ENCODE results near the gene FAM219B. TPM values are rescaled to one million over a fixed set of nuclear protein-coding genes. Genes with fewer than 3 reads are reported as not detected.

FAM219B gene
- total RNA-seq, 4 donors from 2014 or later: 28.2 to 32.9 (median 31.2) TPM

DNA sequence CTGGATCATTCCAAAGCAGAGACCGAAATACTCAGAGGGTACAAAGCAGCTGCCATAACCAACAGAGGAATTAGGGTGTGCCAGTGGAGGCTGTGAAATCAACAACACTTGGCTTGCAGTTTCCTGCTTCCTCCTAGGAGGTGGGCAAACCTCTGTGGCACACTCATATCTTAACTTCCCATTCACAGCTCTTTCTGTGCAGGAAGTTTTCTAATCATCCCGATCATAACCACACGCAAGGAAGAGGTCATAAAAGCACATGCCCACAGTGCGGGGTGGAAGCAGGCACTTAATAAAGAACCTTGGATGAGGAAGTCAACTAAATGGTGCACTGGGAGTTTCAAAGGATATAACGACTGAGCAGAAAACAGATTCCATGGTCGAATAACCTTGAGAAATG, 38.6 kb downstream of the FAM219B start:
- H3K4me1 ChIP-seq: peaks cover 78 to 81% of the 10 kb centered on the region in 2 donors
- intact Hi-C loops (cut with DNase I; ENCODE audit: low total_unique reads): no loop called here
- no peak for ATAC-seq

GRCh38 chr15:74867466-74868038, 39.1 kb downstream of the FAM219B start:
- TF ChIP-seq POLR2A (IDR thresholded peaks at IDR 0.05): no peak
- no peak for TF ChIP-seq CTCF (IDR thresholded peaks at IDR 0.05 in 4 of 5, conservative IDR thresholded peaks at IDR 0.05 in 1 of 5)
- ATAC-seq (no peak), DNase-seq (no peak)
- intact Hi-C loops (cut with DNase I; ENCODE audit: low total_unique reads) (no loop called here), in situ Hi-C loops (cut with MboI; ENCODE audit: low sequenced_read_pairs in 4 of 4) (no loop called here)
- H3K36me3 ChIP-seq: no peaks in the 10 kb centered on the region
- no peak overlapping the region for H3K4me3 ChIP-seq
- peaks cover 78 to 84% of the 10 kb centered on the region in 2 donors for H3K4me1 ChIP-seq
- peak overlapping the region; percentile 94 to 99 (median 96) for H3K27ac ChIP-seq
- no peaks in the 10 kb centered on the region for H3K27me3 ChIP-seq
- no peaks in the 10 kb centered on the region for H3K9me3 ChIP-seq

More for the DNA sequence above, 38.6 kb downstream of the FAM219B start:
- Histone ChIP-seq H3K27me3 (no peaks in the 10 kb centered on the region), H3K9me3 (no peaks in the 10 kb centered on the region), H3K27ac (peak overlapping the region; percentile 94 to 99 (median 96)), H3K4me3 (no peak overlapping the region), H3K36me3 (no peaks in the 10 kb centered on the region)
- DNase-seq: peak in 1 of 2 donors; percentile 29
- in situ Hi-C loops (cut with MboI; ENCODE audit: low sequenced_read_pairs in 4 of 4): no loop called here
- peak in 1 of 2 donors; percentile 17 for TF ChIP-seq POLR2A (IDR thresholded peaks at IDR 0.05)
- no peak for TF ChIP-seq CTCF (IDR thresholded peaks at IDR 0.05 in 4 of 5, conservative IDR thresholded peaks at IDR 0.05 in 1 of 5)

DNA sequence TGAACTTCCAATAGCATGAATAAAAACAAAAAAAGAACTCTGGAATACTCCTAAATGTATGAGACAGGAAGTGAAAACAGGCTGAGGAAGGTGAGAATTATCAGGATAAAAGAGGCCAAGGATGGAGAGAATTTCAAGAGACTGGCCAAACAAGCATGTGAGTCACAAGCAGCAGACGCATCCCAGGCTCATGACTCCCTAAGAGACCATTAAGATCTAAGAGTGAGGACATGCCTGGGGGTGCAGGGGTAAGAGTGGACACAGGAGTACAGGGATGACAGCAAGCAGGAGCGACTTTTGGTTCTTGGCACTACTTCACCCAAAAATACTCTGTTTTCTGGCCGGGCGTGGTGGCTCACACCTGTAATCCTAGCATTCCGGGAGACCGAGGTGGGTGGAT, 40.6 kb downstream of the FAM219B start:
- no peaks in the 10 kb centered on the region for H3K27me3 ChIP-seq
- no peaks in the 10 kb centered on the region for H3K36me3 ChIP-seq
- H3K4me3 ChIP-seq: no peak overlapping the region
- ATAC-seq (peak in 1 of 2 donors; percentile 24), DNase-seq (no peak)
- no peaks in the 10 kb centered on the region for H3K9me3 ChIP-seq
- in situ Hi-C loops (cut with MboI; ENCODE audit: low sequenced_read_pairs in 4 of 4) (no loop called here), intact Hi-C loops (cut with DNase I; ENCODE audit: low total_unique reads) (no loop called here)
- TF ChIP-seq POLR2A (IDR thresholded peaks at IDR 0.05): no peak
- H3K4me1 ChIP-seq: peaks cover 63 to 72% of the 10 kb centered on the region in 2 donors
- H3K27ac ChIP-seq: peak overlapping the region; percentile 4 to 96 (median 70)

- no peaks in the 10 kb centered on the region for H3K27me3 ChIP-seq
- TF ChIP-seq POLR2A (IDR thresholded peaks at IDR 0.05): no peak
- TF ChIP-seq CTCF (IDR thresholded peaks at IDR 0.05 in 4 of 5, conservative IDR thresholded peaks at IDR 0.05 in 1 of 5): no peak
- no peaks in the 10 kb centered on the region for H3K9me3 ChIP-seq
- no peaks in the 10 kb centered on the region for H3K36me3 ChIP-seq
- no peak overlapping the region for H3K4me3 ChIP-seq
- peaks cover 56 to 66% of the 10 kb centered on the region in 2 donors for H3K4me1 ChIP-seq
- peak overlapping the region in 2 of 4 donors; percentile 7 to 26 for H3K27ac ChIP-seq
- in situ Hi-C loops (cut with MboI; ENCODE audit: low sequenced_read_pairs in 4 of 4) (no loop called here), intact Hi-C loops (cut with DNase I; ENCODE audit: low total_unique reads) (no loop called here)
- ATAC-seq: no peak
- no peak for DNase-seq
Observed at GRCh38 chr15:74865316-74865715, 41.3 kb downstream of the FAM219B start.

- in situ Hi-C loops (cut with MboI; ENCODE audit: low sequenced_read_pairs in 4 of 4): no loop called here
- ATAC-seq (no peak), DNase-seq (no peak)
- no peak overlapping the region for H3K4me3 ChIP-seq
- H3K27me3 ChIP-seq: no peaks in the 10 kb centered on the region
- H3K27ac ChIP-seq: peak overlapping the region in 3 of 4 donors; percentile 47 to 77 (median 73)
- peaks cover 53 to 65% of the 10 kb centered on the region in 2 donors for H3K4me1 ChIP-seq
- TF ChIP-seq CTCF (IDR thresholded peaks at IDR 0.05 in 4 of 5, conservative IDR thresholded peaks at IDR 0.05 in 1 of 5) (no peak), POLR2A (IDR thresholded peaks at IDR 0.05) (no peak)
- no peaks in the 10 kb centered on the region for H3K36me3 ChIP-seq
- H3K9me3 ChIP-seq: no peaks in the 10 kb centered on the region
- intact Hi-C loops (cut with DNase I; ENCODE audit: low total_unique reads): no loop called here
Observed at GRCh38 chr15:74864296-74864695, 42.4 kb downstream of the FAM219B start.

All from gastrocnemius medialis (tissue), 4 donors.